Measurements from ENCODE around the gene SH3GL1. TPM values are rescaled to one million over a fixed set of nuclear protein-coding genes. Genes with fewer than 3 reads are reported as not detected.

SH3GL1 gene
- total RNA-seq, 4 donors from 2014 or later: 49.4 to 77.2 (median 59.5) TPM

DNA sequence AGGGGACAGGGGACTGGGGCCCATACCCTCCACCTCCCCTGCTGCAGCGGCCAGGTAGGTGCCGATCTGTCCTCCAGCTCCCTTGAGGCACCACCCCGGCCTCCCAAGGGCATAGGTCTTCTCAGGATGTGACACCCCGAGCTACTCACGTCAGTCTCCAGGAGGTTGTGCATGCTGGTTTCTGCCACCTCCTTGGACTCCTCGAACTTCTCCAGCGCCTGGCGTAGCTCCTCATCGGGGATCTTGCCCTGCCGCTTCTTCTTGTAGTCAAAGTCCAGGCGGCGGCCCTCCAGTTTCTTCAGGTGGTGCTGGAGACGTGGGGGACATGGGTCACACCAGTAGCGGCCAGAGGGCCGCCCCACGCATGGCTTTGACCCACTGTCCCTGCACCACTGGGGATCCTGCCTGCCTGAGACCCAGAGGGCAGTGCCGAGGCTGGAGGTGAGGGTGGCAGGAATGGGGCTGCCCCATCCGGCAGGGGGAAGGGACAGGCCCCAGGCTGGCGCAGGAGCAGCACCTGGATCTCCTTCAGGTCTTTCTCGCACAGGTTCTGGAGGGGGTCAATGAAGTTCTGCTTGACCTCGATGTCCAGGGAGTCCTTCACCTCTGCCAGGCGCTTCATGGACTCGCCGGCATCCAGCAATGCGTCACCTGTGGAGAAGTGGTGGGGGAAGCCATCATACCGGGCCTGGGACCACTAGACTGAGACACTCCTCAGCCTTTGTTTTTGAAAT, 36.6 kb downstream of the SH3GL1 start:
- WGBS: 93% methylated on average over 15 of the region's 26 CpGs
- DNase-seq (ENCODE audit: extremely low spot score): no peak
- H3K36me3 ChIP-seq: peaks cover 52 to 86% (median 83%) of the 10 kb centered on the region in 4 donors
- intact Hi-C loops (cut with DNase I): no loop called here
- H3K27me3 ChIP-seq: no peaks in the 10 kb centered on the region
- TF ChIP-seq EP300 (IDR thresholded peaks at IDR 0.05) (no peak), POLR2A (IDR thresholded peaks at IDR 0.05; ENCODE audit: low read depth) (no peak), POLR2AphosphoS5 (IDR thresholded peaks at IDR 0.05) (no peak)
- TF ChIP-seq, protein P1, sequence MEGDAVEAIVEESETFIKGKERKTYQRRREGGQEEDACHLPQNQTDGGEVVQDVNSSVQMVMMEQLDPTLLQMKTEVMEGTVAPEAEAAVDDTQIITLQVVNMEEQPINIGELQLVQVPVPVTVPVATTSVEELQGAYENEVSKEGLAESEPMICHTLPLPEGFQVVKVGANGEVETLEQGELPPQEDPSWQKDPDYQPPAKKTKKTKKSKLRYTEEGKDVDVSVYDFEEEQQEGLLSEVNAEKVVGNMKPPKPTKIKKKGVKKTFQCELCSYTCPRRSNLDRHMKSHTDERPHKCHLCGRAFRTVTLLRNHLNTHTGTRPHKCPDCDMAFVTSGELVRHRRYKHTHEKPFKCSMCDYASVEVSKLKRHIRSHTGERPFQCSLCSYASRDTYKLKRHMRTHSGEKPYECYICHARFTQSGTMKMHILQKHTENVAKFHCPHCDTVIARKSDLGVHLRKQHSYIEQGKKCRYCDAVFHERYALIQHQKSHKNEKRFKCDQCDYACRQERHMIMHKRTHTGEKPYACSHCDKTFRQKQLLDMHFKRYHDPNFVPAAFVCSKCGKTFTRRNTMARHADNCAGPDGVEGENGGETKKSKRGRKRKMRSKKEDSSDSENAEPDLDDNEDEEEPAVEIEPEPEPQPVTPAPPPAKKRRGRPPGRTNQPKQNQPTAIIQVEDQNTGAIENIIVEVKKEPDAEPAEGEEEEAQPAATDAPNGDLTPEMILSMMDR (IDR thresholded peaks at IDR 0.05): no peak
- no peak overlapping the region for H3K4me3 ChIP-seq
- H3K27ac ChIP-seq (replicated peaks in 1 of 4): no peak overlapping the region
- no peaks in the 10 kb centered on the region for H3K9me3 ChIP-seq
- H3K4me1 ChIP-seq: peaks cover 12 to 45% (median 36%) of the 10 kb centered on the region in 4 donors

DNA sequence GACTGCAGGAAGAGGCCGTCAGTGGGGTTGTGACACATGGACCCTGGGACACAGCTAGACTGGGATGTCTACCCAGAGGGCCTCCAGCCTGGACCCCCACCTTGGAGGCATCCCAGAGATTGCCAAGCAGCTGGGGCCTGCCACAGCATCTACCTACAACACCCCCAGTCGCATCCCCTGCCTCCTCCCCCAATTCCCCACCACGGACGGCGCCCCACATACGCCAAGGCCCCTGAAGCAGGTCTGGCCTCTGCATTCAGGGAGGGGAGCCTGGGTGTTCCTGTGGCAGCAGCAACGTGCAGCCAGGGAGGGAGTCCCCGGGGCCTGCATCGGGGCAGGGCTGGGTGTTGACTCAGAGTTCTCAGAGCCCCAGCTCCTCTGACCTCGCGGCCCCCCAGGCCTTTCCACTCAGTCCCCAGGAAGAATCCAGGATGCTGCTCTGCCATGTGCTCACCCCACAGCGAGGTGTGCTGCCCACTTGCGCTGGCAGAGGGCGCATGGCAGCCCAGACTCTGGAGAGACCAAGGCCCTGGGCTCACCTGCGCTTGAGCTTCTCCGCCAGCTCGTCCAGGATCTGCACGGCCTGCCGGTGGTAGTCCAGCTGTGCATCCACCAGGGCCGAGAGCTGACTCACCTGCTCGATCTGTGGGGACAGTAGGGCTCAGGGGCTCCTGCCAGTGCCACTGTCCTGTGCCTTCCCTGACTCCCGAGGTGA, 37.4 kb downstream of the SH3GL1 start:
- H3K27me3 ChIP-seq: no peaks in the 10 kb centered on the region
- 73% methylated on average over 5 of the region's 22 CpGs for WGBS
- peaks cover 52 to 91% (median 85%) of the 10 kb centered on the region in 4 donors for H3K36me3 ChIP-seq
- no peak overlapping the region for H3K4me3 ChIP-seq
- no peak for TF ChIP-seq EP300 (IDR thresholded peaks at IDR 0.05)
- no peak for TF ChIP-seq POLR2AphosphoS5 (IDR thresholded peaks at IDR 0.05)
- TF ChIP-seq POLR2A (IDR thresholded peaks at IDR 0.05; ENCODE audit: low read depth): no peak
- TF ChIP-seq, protein P1 (IDR thresholded peaks at IDR 0.05): no peak
- peaks cover 5 to 37% (median 28%) of the 10 kb centered on the region in 4 donors for H3K4me1 ChIP-seq
- no peak for DNase-seq (ENCODE audit: extremely low spot score)
- no peaks in the 10 kb centered on the region for H3K9me3 ChIP-seq
- intact Hi-C loops (cut with DNase I): no loop called here
- no peak overlapping the region for H3K27ac ChIP-seq (replicated peaks in 1 of 4)

DNA sequence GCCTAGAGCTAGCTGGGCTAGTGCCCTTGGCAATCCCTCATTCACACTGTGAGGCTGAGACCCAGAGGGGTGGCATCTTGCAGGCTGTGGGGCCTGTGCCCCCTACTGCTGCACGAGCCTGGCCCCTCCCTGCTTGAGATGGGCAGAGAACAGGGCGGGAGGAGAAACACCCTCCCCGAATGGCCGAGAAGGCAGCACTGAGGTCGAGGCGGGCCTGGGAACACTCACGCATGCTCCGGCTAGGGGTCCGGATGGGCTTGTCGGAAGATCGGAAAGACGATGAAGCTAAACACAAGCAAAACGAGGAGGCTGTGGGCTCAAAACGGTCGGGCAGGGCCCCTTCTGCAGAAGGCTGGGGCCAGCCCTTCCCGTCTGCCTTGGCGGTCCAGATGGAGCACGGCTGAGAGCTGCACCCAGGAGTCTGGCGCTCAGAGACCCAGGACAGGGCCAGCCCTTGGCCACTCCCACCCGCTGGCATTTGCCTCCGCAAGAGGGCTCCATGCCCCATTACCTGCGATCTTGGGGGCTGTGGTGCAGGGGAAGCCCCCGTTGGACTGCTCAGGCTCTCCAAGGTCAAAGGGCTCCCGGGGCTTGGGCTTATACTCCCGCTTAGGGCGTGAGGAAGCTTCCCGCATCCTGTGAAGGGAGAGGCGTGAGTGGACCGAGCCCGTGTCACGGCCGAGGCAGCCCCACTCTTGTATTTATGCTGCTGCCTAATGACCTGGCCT, 38.1 kb downstream of the SH3GL1 start:
- Histone ChIP-seq H3K4me3 (no peak overlapping the region), H3K4me1 (peaks cover 0 to 30% (median 21%) of the 10 kb centered on the region in 4 donors), H3K27me3 (no peaks in the 10 kb centered on the region), H3K36me3 (peaks cover 52 to 97% (median 86%) of the 10 kb centered on the region in 4 donors), H3K9me3 (no peaks in the 10 kb centered on the region), H3K27ac (replicated peaks in 1 of 4) (peak overlapping the region in 1 of 4 donors; percentile 63)
- intact Hi-C loops (cut with DNase I): no loop called here
- 85% methylated on average over 20 of the region's 32 CpGs for WGBS
- no peak for DNase-seq (ENCODE audit: extremely low spot score)
- no peak for TF ChIP-seq POLR2AphosphoS5 (IDR thresholded peaks at IDR 0.05)
- no peak for TF ChIP-seq POLR2A (IDR thresholded peaks at IDR 0.05; ENCODE audit: low read depth)
- TF ChIP-seq, protein P1 (IDR thresholded peaks at IDR 0.05): no peak
- TF ChIP-seq EP300 (IDR thresholded peaks at IDR 0.05): no peak

DNA sequence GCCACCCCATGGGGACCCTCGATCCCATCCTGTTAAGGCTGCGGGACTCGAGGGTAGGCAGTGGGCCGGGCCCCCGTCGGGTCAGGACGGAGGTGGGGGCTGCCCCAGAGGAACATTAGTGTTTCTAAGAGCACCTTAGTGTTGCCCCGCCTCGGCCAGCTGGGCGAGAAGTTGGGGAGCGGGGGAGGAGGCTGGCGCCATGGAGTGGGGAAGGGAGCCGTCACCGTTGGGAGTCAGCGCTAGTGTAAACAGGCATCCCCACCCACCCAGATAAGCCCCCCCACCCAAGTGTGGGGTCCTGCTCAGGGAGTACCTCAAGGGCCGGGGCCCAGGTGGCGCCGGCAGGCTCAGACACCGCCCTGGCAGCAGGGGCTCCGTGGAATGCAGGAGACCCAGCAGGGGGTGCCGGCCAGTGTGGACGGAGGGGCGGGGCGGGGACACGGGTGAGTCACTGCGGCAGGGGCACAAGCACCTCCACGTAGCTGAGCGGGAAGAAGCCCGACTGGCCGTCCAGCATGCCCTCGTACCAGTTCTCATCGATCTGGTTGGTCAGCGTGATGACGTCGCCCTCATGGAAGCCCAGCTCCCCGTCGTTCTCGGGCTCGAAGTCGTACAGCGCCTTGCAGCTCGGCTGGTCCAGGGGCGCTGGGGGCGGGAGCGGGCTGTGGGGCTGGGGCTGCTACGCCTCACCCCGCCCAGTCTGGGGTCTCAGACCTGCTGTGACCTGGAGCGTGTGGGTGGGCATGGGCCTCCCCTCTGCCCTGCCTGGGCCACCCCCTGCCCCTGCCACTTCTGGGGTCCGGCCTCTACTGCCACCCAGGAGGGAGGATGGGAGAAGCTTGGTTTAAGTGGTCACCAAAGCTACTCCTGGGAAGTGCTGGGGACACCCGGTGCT, 38.9 kb downstream of the SH3GL1 start:
- peaks cover 52 to 89% (median 80%) of the 10 kb centered on the region in 4 donors for H3K36me3 ChIP-seq
- DNase-seq (ENCODE audit: extremely low spot score): no peak
- no peaks in the 10 kb centered on the region for H3K27me3 ChIP-seq
- H3K27ac ChIP-seq (replicated peaks in 1 of 4): peak overlapping the region; percentile 23 to 63 (median 46)
- H3K4me3 ChIP-seq: no peak overlapping the region
- no peaks in the 10 kb centered on the region for H3K9me3 ChIP-seq
- peaks cover 0 to 25% (median 20%) of the 10 kb centered on the region in 4 donors for H3K4me1 ChIP-seq
- 94% methylated on average over 23 of the region's 50 CpGs for WGBS
- TF ChIP-seq POLR2A (IDR thresholded peaks at IDR 0.05; ENCODE audit: low read depth) (no peak), EP300 (IDR thresholded peaks at IDR 0.05) (no peak), POLR2AphosphoS5 (IDR thresholded peaks at IDR 0.05) (no peak)
- TF ChIP-seq, protein P1 (IDR thresholded peaks at IDR 0.05): no peak
- intact Hi-C loops (cut with DNase I): no loop called here
